ENCODE measurements around the gene ZC3H12A.

- TF ChIP-seq TAF1 (conservative IDR thresholded peaks at IDR 0.05) (no peak), YY1 (IDR thresholded peaks at IDR 0.05) (no peak), MAX (IDR thresholded peaks at IDR 0.05) (no peak), CTCF (IDR thresholded peaks at IDR 0.05; ENCODE audit: low read depth, low read length, missing input control) (no peak), SP1 (IDR thresholded peaks at IDR 0.05) (no peak), JUND (IDR thresholded peaks at IDR 0.05) (no peak), ATF3 (IDR thresholded peaks at IDR 0.05) (no peak), RAD21 (IDR thresholded peaks at IDR 0.05) (no peak)
Measured at GRCh38 chr1:37442139-37442538, 32.2 kb upstream of the ZC3H12A start.
